RWPE1 (cell line): ENCODE measurements around the gene ZNF143.
"Not testable (repeated sequence)": the region's sequence is repeated elsewhere in the genome, so short reads cannot be mapped to it uniquely, and the experiment has no call there.

Experiments used
- CTCF ChIA-PET: fragments of 350-600 bp; sonication (Branson Sonifier 250); formaldehyde crosslinking; extraction: SDS; loops from one replicate; lab custom pipeline; 2021; lab: Yijun Ruan, JAX
- POLR2A ChIA-PET: fragments of 400-600 bp; formaldehyde crosslinking; extraction: SDS; loops from one replicate; lab custom pipeline; 2020; ENCODE audit warnings: antibody characterized with exemption; ENCODE audit not compliant: low non-redundant PET; lab: Yijun Ruan, JAX
- DNase-seq: peaks from one replicate; pipeline ENCODE4 v3.0.0; 2012; ENCODE audit warnings: low spot score
- H3K27ac ChIP-seq: fragments of 450-650 bp; 2 replicates; pipeline ENCODE4 v1.5.1; 2017
- TF ChIP-seq, protein P1 (sequence below): fragments of 450-650 bp; conservative IDR thresholded peaks from 2 replicates; pipeline ENCODE4 v1.5.1; 2017; ENCODE audit warnings: low read depth, mild to moderate bottlenecking

The ZNF143 gene

DNA sequence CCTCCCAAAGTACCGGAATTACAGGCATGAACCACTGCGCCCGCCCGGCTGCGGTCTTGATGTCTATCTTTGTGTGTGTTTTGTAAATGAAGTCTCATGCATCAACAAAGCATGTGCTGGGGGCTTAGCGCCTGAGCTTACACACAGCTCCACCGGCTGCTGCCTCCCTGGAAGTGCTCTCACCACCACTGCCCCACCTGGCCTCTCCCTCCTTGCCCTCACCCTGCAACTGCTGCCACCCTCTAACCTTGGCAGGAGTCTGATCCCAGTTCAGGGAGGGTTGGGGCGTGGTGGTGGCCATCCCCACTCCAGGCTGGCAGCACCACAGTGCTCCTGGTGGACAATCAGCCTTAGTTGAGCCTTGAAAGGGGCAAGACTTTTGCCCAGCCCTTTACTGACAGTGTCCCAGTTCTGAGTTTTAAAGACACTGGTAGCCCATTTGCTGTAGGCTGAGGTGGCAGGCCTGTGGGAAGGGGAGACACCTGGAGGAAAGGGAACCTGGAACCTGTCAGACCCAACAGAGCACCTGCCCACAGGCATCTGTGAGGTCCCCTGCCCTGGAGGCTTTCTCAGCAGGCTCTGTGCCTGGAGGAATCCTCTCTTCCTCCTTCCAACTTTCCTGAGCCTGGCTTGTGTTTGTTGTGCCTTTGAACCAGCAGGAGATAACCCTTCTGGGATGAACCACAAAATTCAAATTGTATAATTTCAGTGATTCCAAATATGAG lies 70.3 kb downstream of the ZNF143 start:
- TF ChIP-seq, protein P1, sequence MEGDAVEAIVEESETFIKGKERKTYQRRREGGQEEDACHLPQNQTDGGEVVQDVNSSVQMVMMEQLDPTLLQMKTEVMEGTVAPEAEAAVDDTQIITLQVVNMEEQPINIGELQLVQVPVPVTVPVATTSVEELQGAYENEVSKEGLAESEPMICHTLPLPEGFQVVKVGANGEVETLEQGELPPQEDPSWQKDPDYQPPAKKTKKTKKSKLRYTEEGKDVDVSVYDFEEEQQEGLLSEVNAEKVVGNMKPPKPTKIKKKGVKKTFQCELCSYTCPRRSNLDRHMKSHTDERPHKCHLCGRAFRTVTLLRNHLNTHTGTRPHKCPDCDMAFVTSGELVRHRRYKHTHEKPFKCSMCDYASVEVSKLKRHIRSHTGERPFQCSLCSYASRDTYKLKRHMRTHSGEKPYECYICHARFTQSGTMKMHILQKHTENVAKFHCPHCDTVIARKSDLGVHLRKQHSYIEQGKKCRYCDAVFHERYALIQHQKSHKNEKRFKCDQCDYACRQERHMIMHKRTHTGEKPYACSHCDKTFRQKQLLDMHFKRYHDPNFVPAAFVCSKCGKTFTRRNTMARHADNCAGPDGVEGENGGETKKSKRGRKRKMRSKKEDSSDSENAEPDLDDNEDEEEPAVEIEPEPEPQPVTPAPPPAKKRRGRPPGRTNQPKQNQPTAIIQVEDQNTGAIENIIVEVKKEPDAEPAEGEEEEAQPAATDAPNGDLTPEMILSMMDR: no peak
- H3K27ac ChIP-seq: 0 out of 2 replicates have a peak overlapping the region, but pooled peaks have one; percentile 6
- DNase-seq: no peak
- CTCF ChIA-PET: interaction anchor here (0.6 kb wide), 1 partner anchor 37 kb away, joined by 4 read pairs; no protein-coding TSS in a partner anchor
- POLR2A ChIA-PET: no interaction called here

GRCh38 chr11:9533058-9533457 lies 72.2 kb downstream of the ZNF143 start:
- no peak for DNase-seq
- H3K27ac ChIP-seq: no peak overlapping the region
- POLR2A ChIA-PET: no interaction called here
- TF ChIP-seq, protein P1: no peak
- CTCF ChIA-PET: interaction anchor here (0.6 kb wide), 3 partner anchors 110 to 324 kb away, joined by 3 read pairs; no protein-coding TSS in a partner anchor

DNA sequence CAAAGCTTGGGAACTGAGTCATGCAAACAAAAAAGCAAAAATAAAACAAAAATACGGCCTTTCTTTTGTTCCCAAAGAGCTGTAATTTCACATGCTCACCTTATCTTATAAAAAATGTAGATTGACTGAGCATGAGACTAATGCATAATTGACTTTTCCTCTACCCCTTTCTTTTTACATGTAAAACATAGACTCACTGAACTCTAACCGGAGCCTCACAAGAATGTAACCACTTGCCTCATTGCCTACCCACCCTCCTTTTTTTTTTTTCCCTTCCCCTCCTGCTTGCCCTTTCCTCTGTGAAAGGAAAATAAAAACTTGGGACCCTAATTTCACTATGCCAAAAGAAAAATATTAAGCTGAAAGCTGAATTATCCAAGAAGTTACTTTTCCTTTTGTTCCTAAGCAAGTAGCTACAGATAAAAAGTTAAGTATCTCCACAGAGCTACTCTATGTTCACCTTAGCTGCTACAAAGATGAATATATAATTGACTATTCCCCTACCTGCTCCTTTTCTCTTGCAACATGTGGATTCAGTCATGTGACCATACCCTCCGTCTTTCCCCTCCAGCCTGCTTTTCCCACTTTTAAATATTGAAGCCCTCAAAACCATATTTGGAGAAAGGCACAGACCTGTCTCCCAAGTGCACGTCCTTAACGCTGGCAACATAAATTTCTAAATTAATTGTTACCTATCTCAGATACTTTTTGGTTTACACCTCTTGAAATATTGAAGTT lies 73.1 kb downstream of the ZNF143 start:
- POLR2A ChIA-PET: no interaction called here
- DNase-seq: no peak

DNA sequence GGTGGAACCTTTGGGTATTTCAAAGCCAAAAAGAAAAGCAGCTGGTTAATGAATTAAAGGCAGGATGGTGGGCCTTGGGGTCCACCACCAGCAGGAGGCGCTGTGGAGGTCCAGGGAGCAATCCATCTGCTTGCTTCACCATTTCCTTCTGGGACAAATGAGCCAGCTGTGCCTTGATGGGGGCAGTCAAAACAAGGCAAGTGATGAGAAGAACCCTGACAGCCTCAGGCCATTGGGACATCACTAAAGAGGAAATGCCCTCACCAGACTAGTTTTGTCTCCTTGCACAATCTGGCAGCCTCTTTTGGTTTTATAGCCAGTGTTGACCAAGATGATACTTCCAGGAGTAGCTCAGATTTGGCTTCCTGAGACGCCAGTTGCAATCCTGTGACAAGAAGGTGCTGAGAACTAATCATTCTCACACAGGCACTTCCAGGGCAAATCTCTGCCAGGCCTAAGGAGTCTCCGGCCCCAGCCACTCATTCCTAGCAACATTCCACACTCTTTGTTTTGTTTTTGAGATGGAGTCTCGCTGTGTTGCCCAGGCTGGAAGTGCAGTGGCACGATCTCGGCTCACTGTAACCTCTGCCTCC lies 74.5 kb downstream of the ZNF143 start:
- no peak for DNase-seq
- POLR2A ChIA-PET: interaction anchor here (0.6 kb wide), 1 partner anchor 25 kb away, joined by 5 read pairs; no protein-coding TSS in a partner anchor

More for the DNA sequence above, 73.1 kb downstream of the ZNF143 start:
- TF ChIP-seq, protein P1: no peak
- no peak overlapping the region for H3K27ac ChIP-seq
- CTCF ChIA-PET: interaction anchor here (0.6 to 2.0 kb wide), 11 partner anchors 14 to 1084 kb away, joined by 3 to 11 read pairs (median 3); no protein-coding TSS in a partner anchor

GRCh38 chr11:9538548-9538947 lies 77.7 kb downstream of the ZNF143 start:
- no peak overlapping the region for H3K27ac ChIP-seq
- TF ChIP-seq, protein P1: no peak
- POLR2A ChIA-PET: no interaction called here
- DNase-seq: no peak
- CTCF ChIA-PET: interaction anchor here (0.6 to 0.7 kb wide), 3 partner anchors 13 to 949 kb away, joined by 3 to 4 read pairs (median 4); no protein-coding TSS in a partner anchor

More for the DNA sequence above, 74.5 kb downstream of the ZNF143 start:
- TF ChIP-seq, protein P1: peak; percentile 52
- peak overlapping the region; percentile 24 for H3K27ac ChIP-seq
- CTCF ChIA-PET: interaction anchor here (0.6 to 2.0 kb wide), 12 partner anchors 10 to 398 kb away, joined by 3 to 11 read pairs (median 4); partner anchors contain the start of gene WEE1

DNA sequence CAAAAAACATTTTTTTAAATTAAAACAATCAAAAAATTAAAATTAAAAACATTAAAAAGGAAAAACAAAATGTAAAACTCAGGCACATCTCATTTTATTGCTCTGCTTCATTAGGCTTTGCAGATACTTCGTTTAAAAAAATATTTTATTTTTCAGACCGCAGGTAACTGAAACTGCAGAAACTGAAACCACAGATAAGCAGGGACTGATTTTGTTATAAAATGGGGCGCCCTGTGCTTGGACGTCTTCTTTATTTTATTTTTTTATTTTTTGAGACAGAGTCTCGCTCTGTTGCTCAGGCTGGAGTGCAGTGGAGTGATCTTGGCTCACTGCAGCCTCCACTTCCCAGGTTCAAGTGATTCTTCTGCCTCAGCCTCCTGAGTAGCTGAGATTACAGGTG lies 88.4 kb downstream of the ZNF143 start:
- H3K27ac ChIP-seq, DNase-seq, POLR2A ChIA-PET, CTCF ChIA-PET: not testable (repeated sequence)
